DMS 273 (cell line): ENCODE measurements around the gene CBLL1.

Source experiments
- DNase-seq: peaks from one replicate; lab custom pipeline; 2025; ENCODE audit not compliant: unreplicated experiment; lab: John Stamatoyannopoulos, UW

The CBLL1 gene

GRCh38 chr7:107743567-107744344 lies at the start of gene CBLL1:
Gene CBLL1, plus strand, starts transcription at chr7:107744142. Its CDS starts 22 bp downstream, at chr7:107744164.
- DNase-seq, result peak; percentile 99

- peak; percentile 39 for DNase-seq
Observed at GRCh38 chr7:107694386-107694785, 49.6 kb upstream of the CBLL1 start.

- DNase-seq, result no peak
Observed at GRCh38 chr7:107696330-107696946, 47.5 kb upstream of the CBLL1 start.

GRCh38 chr7:107697321-107698049 lies 46.5 kb upstream of the CBLL1 start:
- peak; percentile 87 for DNase-seq

GRCh38 chr7:107700570-107700969 lies 43.4 kb upstream of the CBLL1 start:
- no peak for DNase-seq

GRCh38 chr7:107701191-107701590 lies 42.8 kb upstream of the CBLL1 start:
- no peak for DNase-seq

GRCh38 chr7:107703219-107703618 lies 40.7 kb upstream of the CBLL1 start:
- no peak for DNase-seq

- no peak for DNase-seq
Observed at GRCh38 chr7:107703872-107704271, 40.1 kb upstream of the CBLL1 start.

GRCh38 chr7:107708956-107709355 lies 35.0 kb upstream of the CBLL1 start:
- DNase-seq, result no peak

GRCh38 chr7:107711301-107711700 lies 32.6 kb upstream of the CBLL1 start:
- DNase-seq, result no peak

GRCh38 chr7:107712025-107712424 lies 31.9 kb upstream of the CBLL1 start:
- no peak for DNase-seq

- DNase-seq, result no peak
Observed at GRCh38 chr7:107712896-107713295, 31.0 kb upstream of the CBLL1 start.

- no peak for DNase-seq
Observed at GRCh38 chr7:107715531-107715930, 28.4 kb upstream of the CBLL1 start.

GRCh38 chr7:107718456-107719193 lies 25.3 kb upstream of the CBLL1 start:
- DNase-seq, result no peak

- DNase-seq, result no peak
Observed at GRCh38 chr7:107721286-107721685, 22.7 kb upstream of the CBLL1 start.

- DNase-seq, result no peak
Observed at GRCh38 chr7:107723255-107723654, 20.7 kb upstream of the CBLL1 start.

- peak; percentile 83 for DNase-seq
Observed at GRCh38 chr7:107725138-107725740, 18.7 kb upstream of the CBLL1 start.

- DNase-seq, result peak; percentile 8
Observed at GRCh38 chr7:107726356-107727130, 17.4 kb upstream of the CBLL1 start.

- no peak for DNase-seq
Observed at GRCh38 chr7:107728276-107728675, 15.7 kb upstream of the CBLL1 start.
